Suppressor macrophage (primary cell): ENCODE data around the gene TNIK.
"Not testable (repeated sequence)": the region's sequence is repeated elsewhere in the genome, so short reads cannot be mapped to it uniquely, and the experiment has no call there.

Source experiments
- DNase-seq, 4 experiments: peaks; one replicate each; pipeline ENCODE4 v3.0.0-alpha.2; 2020 to 2022

The TNIK gene

GRCh38 chr3:171307046-171307585 is 153.1 kb downstream of the TNIK start:
- no peak for DNase-seq

- no peak for DNase-seq
These were observed 153.6 kb downstream of the TNIK start for GRCh38 chr3:171306631-171307030.

GRCh38 chr3:171305823-171306222 is 154.4 kb downstream of the TNIK start:
- not testable (repeated sequence) for DNase-seq

- DNase-seq = not testable (repeated sequence)
These were observed 155.7 kb downstream of the TNIK start for GRCh38 chr3:171304498-171304897.

- not testable (repeated sequence) for DNase-seq
These were observed 156.2 kb downstream of the TNIK start for GRCh38 chr3:171304017-171304416.

GRCh38 chr3:171301998-171302397 is 158.2 kb downstream of the TNIK start:
- no peak for DNase-seq

- no peak for DNase-seq
These were observed 159.2 kb downstream of the TNIK start for GRCh38 chr3:171301002-171301401.

GRCh38 chr3:171297951-171298350 is 162.3 kb downstream of the TNIK start:
- no peak for DNase-seq

- no peak for DNase-seq
These were observed 163.0 kb downstream of the TNIK start for GRCh38 chr3:171297207-171297606.

- no peak for DNase-seq
These were observed 164.5 kb downstream of the TNIK start for GRCh38 chr3:171295484-171296373.

- no peak for DNase-seq
These were observed 166.9 kb downstream of the TNIK start for GRCh38 chr3:171293142-171293782.

- DNase-seq = no peak
These were observed 169.5 kb downstream of the TNIK start for GRCh38 chr3:171290680-171291079.

- no peak for DNase-seq
These were observed 170.9 kb downstream of the TNIK start for GRCh38 chr3:171289291-171289690.

GRCh38 chr3:171287761-171288160 is 172.4 kb downstream of the TNIK start:
- DNase-seq = not testable (repeated sequence)

- DNase-seq = no peak
These were observed 173.5 kb downstream of the TNIK start for GRCh38 chr3:171286580-171287249.

- no peak for DNase-seq
These were observed 174.9 kb downstream of the TNIK start for GRCh38 chr3:171285287-171285686.

GRCh38 chr3:171284308-171285075 is 175.7 kb downstream of the TNIK start:
- peak in 2 of 4 experiments; percentile 7 to 17 for DNase-seq

- DNase-seq = no peak
These were observed 176.4 kb downstream of the TNIK start for GRCh38 chr3:171283848-171284222.

GRCh38 chr3:171283183-171283847 is 176.9 kb downstream of the TNIK start:
- peak in 1 of 4 experiments; percentile 15 for DNase-seq

- no peak for DNase-seq
These were observed 178.2 kb downstream of the TNIK start for GRCh38 chr3:171282041-171282440.

GRCh38 chr3:171281256-171281992 is 178.8 kb downstream of the TNIK start:
- no peak for DNase-seq
